ENCODE results near the gene SORT1.
"Not testable (repeated sequence)": the region's sequence is repeated elsewhere in the genome, so short reads cannot be mapped to it uniquely, and the experiment has no call there.

Gene SORT1

DNA sequence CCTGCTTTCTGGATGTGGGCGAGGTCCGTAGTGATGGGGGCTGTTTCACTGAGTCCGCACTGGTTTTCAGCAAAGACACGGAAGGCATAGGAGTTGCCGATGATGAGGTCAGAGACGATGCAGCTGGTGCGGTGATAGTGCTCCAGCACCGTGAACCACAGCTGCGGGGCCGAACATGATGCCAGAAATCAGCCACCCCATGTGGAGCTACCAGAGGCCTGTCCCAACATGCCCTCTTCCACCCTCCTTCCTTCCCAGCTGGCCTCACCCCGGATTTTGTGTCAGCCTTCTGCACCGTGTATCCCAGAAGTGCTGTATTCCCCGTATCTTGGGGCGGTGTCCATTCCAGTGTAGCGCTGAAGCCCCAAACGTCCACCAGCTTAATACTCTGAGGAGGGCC lies 100.9 kb downstream of the SORT1 start:
- no peak for TF ChIP-seq ZNF274 (IDR thresholded peaks at IDR 0.05; ENCODE audit: low read depth, low read length)
- H3K4me3 ChIP-seq (ENCODE audit: low read length): no peak overlapping the region

DNA sequence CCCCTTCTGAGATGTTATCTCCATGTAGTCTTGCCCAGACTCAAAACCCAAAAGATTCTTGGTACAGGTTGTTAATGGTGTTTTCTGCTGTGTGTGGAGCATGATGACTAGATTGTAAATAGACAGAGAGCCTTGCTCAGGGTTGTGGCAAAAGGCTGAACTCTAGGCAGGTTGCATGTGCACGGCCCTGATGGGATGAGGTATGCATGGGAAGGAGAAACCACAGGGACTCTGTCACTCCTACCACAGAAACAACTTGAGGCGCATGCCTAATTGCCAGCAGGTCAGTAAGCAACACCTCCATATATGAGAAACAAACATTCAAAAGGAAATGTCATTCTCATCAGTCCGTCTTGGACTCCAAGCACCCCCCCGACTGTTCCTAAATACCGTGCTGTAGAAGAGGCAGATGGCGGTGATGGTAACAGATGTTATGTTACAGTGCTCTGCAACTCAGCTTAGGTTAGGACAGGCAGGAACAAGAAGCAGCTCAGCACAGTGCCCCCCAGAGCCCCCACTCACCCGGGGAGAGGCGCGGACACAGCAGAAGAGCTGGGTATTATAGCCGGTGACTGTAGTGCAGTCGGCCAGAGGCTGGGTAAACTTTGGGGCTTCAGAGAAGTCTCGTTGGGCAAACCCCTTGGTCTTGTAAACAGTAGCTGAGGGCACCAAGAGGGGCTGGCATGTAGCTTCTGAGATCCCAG lies 101.9 kb downstream of the SORT1 start:
- H3K4me3 ChIP-seq (ENCODE audit: low read length): no peak overlapping the region
- no peak for TF ChIP-seq ZNF274 (IDR thresholded peaks at IDR 0.05; ENCODE audit: low read depth, low read length)

- H3K4me3 ChIP-seq (ENCODE audit: low read length): no peak overlapping the region
- TF ChIP-seq ZNF274 (IDR thresholded peaks at IDR 0.05; ENCODE audit: low read depth, low read length): no peak
These were observed 103.2 kb downstream of the SORT1 start for GRCh38 chr1:109294481-109294880.

DNA sequence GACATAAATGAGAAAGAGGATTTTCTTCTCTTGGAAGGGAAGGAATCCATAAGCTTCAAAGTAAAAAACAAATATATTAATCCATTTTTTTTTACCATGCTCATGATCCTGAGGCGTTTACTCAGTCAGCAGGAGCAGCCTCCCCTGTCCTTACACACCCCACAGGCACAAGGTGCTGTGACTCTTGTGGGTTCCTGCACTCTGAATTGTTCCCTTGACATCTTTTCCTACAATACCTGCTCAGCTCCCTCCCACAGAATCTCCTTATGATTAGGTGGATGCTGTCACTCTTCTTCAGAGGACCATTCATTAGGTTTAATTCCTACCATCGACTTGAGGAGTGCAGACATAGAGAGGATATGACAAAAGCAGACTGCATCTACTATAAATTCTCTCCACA lies 104.7 kb downstream of the SORT1 start:
- no peak overlapping the region for H3K4me3 ChIP-seq (ENCODE audit: low read length)
- TF ChIP-seq ZNF274 (IDR thresholded peaks at IDR 0.05; ENCODE audit: low read depth, low read length): no peak

DNA sequence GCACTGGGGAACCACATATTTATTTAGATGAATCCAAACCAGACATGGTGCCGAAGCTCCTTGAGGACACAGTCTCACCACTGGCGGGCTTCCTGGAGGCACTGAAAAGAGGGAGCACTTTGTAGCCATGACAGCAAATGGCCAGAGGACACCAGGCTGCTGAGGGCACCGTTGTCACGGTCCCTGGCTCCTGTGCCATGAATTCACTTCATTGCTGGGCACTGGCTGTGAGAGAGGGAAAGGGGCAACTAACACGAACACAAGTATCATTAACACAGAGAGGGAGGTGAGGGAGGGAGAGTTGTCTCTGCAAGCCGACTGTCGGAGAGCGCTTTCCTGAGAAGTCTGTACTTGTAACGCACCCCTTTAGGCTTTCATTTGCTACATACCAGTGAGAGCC lies 105.4 kb downstream of the SORT1 start:
- no peak for TF ChIP-seq ZNF274 (IDR thresholded peaks at IDR 0.05; ENCODE audit: low read depth, low read length)
- no peak overlapping the region for H3K4me3 ChIP-seq (ENCODE audit: low read length)

GRCh38 chr1:109290998-109291397 lies 106.7 kb downstream of the SORT1 start:
- H3K4me3 ChIP-seq (ENCODE audit: low read length): no peak overlapping the region
- no peak for TF ChIP-seq ZNF274 (IDR thresholded peaks at IDR 0.05; ENCODE audit: low read depth, low read length)

DNA sequence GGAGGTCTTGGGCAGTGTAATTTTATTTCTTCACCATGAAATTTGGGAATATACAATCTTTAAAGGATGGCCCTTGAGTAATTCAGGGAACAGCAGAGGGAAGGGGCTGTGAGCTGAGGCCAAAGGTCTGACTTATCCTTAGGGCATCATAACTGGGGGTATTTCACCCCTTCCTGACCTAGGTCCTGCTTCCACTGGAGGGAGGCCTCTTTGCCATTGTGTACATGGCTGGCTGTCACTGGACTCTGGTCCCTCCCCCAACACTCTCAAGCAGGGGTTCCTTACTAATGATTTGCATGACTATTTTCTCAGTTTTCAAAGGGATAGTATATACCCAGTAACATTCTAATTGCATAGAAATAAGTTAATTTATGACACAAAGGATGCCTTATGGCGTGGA lies 107.6 kb downstream of the SORT1 start:
- no peak for TF ChIP-seq ZNF274 (IDR thresholded peaks at IDR 0.05; ENCODE audit: low read depth, low read length)
- no peak overlapping the region for H3K4me3 ChIP-seq (ENCODE audit: low read length)

DNA sequence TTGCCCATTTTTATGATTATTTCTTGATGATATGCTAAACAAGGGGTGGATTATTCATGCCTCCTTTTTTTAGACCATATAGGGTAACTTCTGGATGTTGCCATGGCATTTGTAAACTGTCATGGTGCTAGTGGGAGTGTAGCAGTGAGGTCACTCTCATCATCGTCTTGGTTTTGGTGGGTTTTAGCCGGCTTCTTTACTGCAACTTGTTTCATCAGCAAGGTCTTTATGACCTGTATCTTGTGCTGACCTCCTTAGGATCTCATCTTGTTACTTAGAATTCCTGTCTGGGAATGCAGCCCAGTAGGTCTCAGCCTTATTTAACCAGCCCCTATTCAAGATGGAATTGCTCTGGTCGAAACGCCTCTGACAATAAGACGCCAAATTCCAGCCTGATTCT lies 111.0 kb downstream of the SORT1 start:
- not testable (repeated sequence) for H3K4me3 ChIP-seq (ENCODE audit: low read length)

DNA sequence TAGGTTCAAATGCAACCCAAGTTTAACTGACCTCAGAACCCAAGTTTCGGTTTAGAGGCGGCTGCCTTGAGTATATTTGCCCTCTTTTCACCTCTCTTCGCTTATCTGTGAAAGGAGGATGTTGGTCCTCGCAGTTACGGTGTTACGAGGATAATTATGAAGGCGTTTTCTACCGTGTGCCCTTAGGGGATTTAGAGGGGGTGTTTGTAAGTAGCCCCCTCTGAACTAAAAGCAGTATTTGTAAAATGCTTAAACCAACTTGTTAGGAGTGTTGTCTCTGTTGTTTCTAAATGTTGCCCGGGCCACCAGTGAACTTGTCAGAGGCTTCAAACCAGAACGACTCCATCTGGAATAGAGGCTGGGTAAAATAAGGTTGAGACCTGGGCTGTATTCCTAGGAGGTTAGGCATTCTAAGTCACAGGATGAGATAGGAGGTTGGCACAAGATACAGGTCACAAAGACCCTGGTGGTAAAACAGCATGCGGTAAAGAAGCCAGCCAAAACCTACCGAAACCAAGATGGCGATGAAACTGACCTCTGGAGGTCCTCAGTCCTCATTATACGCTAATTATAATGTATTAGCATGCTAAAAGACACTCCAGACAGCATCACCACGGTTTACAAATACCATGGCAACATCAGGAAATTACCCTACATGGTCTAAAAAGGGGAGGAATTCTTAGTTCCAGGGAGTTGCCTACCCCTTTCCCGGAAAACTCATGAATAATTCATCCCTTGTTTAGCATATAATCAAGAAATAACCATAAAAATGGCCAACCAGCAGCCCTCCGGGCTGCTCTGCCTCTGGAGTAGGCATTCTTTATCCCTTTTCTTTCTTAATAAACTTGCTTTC lies 113.7 kb downstream of the SORT1 start:
- peak overlapping the region; percentile 71; the same call in 1 of the 2 replicates for H3K4me3 ChIP-seq (ENCODE audit: low read length)
- no peak for TF ChIP-seq ZNF274 (IDR thresholded peaks at IDR 0.05; ENCODE audit: low read depth, low read length)

GRCh38 chr1:109282952-109283747 lies 114.6 kb downstream of the SORT1 start, which contains the start of gene PSRC1:
TSS of gene PSRC1 (minus strand) at chr1:109283145.
- no peak for TF ChIP-seq ZNF274 (IDR thresholded peaks at IDR 0.05; ENCODE audit: low read depth, low read length)
- H3K4me3 ChIP-seq (ENCODE audit: low read length): peak within 1 kb of the TSS; percentile 71

GRCh38 chr1:109282497-109282951 lies 115.2 kb downstream of the SORT1 start:
- H3K4me3 ChIP-seq (ENCODE audit: low read length): peak overlapping the region; percentile 71
- TF ChIP-seq ZNF274 (IDR thresholded peaks at IDR 0.05; ENCODE audit: low read depth, low read length): no peak

- TF ChIP-seq ZNF274 (IDR thresholded peaks at IDR 0.05; ENCODE audit: low read depth, low read length): no peak
- H3K4me3 ChIP-seq (ENCODE audit: low read length): peak overlapping the region; percentile 71; the same call in 1 of the 2 replicates
These were observed 115.8 kb downstream of the SORT1 start for GRCh38 chr1:109281680-109282496.

GRCh38 chr1:109280862-109281261 lies 116.9 kb downstream of the SORT1 start:
- TF ChIP-seq ZNF274 (IDR thresholded peaks at IDR 0.05; ENCODE audit: low read depth, low read length): no peak

More at GRCh38 chr1:109280862-109281261, 116.9 kb downstream of the SORT1 start:
- no peak overlapping the region for H3K4me3 ChIP-seq (ENCODE audit: low read length)
